ENCODE results near the gene SHKBP1. TPM values are rescaled to one million over a fixed set of nuclear protein-coding genes. Genes with fewer than 3 reads are reported as not detected.

SHKBP1 gene
- total RNA-seq, 1 experiment from 2014 or later = 85.5 TPM

GRCh38 chr19:40570313-40571004, 6.2 kb upstream of the SHKBP1 start:
- Histone ChIP-seq H3K27me3 (replicated peaks; ENCODE audit: insufficient read depth, low read depth, low read length, poor library complexity) (peaks cover 25% of the 10 kb centered on the region), H3K4me3 (ENCODE audit: low read depth, low read length, poor library complexity, severe bottlenecking) (peak overlapping the region; percentile 47), H3K36me3 (ENCODE audit: insufficient read depth, low read length, poor library complexity, severe bottlenecking) (no peaks in the 10 kb centered on the region), H3K4me1 (ENCODE audit: insufficient read depth, low read length, poor library complexity, severe bottlenecking) (peaks cover 5% of the 10 kb centered on the region), H3K9me3 (ENCODE audit: low read depth, low read length, poor library complexity, severe bottlenecking) (no peaks in the 10 kb centered on the region), H3K27ac (ENCODE audit: low read depth, low read length, poor library complexity, severe bottlenecking) (no peak overlapping the region)
- POLR2A ChIA-PET (ENCODE audit: low non-redundant PET) = interaction anchor here (0.5 to 0.6 kb wide), 3 partner anchors 35 to 224 kb away, joined by 3 to 5 read pairs (median 4); no protein-coding TSS in a partner anchor
- peak; percentile 100 for DNase-seq (ENCODE audit: low spot score)
- TF ChIP-seq EZH2 (IDR thresholded peaks at IDR 0.05; ENCODE audit: borderline replicate concordance, low read depth, low read length, poor library complexity, severe bottlenecking) (no peak), CTCF (conservative IDR thresholded peaks at IDR 0.05; ENCODE audit: low read depth, low read length) (peak; percentile 63)
- CTCF ChIA-PET = interaction anchor here (0.6 to 1.6 kb wide), 8 partner anchors 14 to 355 kb away, joined by 3 to 10 read pairs (median 4); no protein-coding TSS in a partner anchor
- intact Hi-C loops (cut with micrococcal nuclease; ENCODE audit: unreplicated experiment) = no loop called here
- BruUV-seq (replicated peaks) = no TSS peak

- ChIA-PET POLR2A (ENCODE audit: low non-redundant PET) (interaction anchor here (0.5 to 0.6 kb wide), 3 partner anchors 35 to 225 kb away, joined by 3 to 5 read pairs (median 4); no protein-coding TSS in a partner anchor), CTCF (interaction anchor here (0.6 to 1.6 kb wide), 6 partner anchors 15 to 266 kb away, joined by 3 to 10 read pairs (median 4); no protein-coding TSS in a partner anchor)
- Histone ChIP-seq H3K4me3 (ENCODE audit: low read depth, low read length, poor library complexity, severe bottlenecking) (no peak overlapping the region), H3K27me3 (replicated peaks; ENCODE audit: insufficient read depth, low read depth, low read length, poor library complexity) (peaks cover 21% of the 10 kb centered on the region), H3K27ac (ENCODE audit: low read depth, low read length, poor library complexity, severe bottlenecking) (no peak overlapping the region), H3K4me1 (ENCODE audit: insufficient read depth, low read length, poor library complexity, severe bottlenecking) (peaks cover 5% of the 10 kb centered on the region), H3K36me3 (ENCODE audit: insufficient read depth, low read length, poor library complexity, severe bottlenecking) (no peaks in the 10 kb centered on the region), H3K9me3 (ENCODE audit: low read depth, low read length, poor library complexity, severe bottlenecking) (no peaks in the 10 kb centered on the region)
- intact Hi-C loops (cut with micrococcal nuclease; ENCODE audit: unreplicated experiment) = no loop called here
- no peak for DNase-seq (ENCODE audit: low spot score)
- no TSS peak for BruUV-seq (replicated peaks)
- no peak for TF ChIP-seq EZH2 (IDR thresholded peaks at IDR 0.05; ENCODE audit: borderline replicate concordance, low read depth, low read length, poor library complexity, severe bottlenecking)
- TF ChIP-seq CTCF (conservative IDR thresholded peaks at IDR 0.05; ENCODE audit: low read depth, low read length) = no peak
Measured at GRCh38 chr19:40571005-40571318, 5.7 kb upstream of the SHKBP1 start.

GRCh38 chr19:40571831-40572495, 4.7 kb upstream of the SHKBP1 start:
- H3K9me3 ChIP-seq (ENCODE audit: low read depth, low read length, poor library complexity, severe bottlenecking) = no peaks in the 10 kb centered on the region
- intact Hi-C loops (cut with micrococcal nuclease; ENCODE audit: unreplicated experiment) = no loop called here
- ChIA-PET POLR2A (ENCODE audit: low non-redundant PET) (no interaction called here), CTCF (no interaction called here)
- no peaks in the 10 kb centered on the region for H3K36me3 ChIP-seq (ENCODE audit: insufficient read depth, low read length, poor library complexity, severe bottlenecking)
- no peak overlapping the region for H3K4me3 ChIP-seq (ENCODE audit: low read depth, low read length, poor library complexity, severe bottlenecking)
- H3K27me3 ChIP-seq (replicated peaks; ENCODE audit: insufficient read depth, low read depth, low read length, poor library complexity) = peaks cover 18% of the 10 kb centered on the region
- TF ChIP-seq CTCF (conservative IDR thresholded peaks at IDR 0.05; ENCODE audit: low read depth, low read length) = no peak
- no peak overlapping the region for H3K27ac ChIP-seq (ENCODE audit: low read depth, low read length, poor library complexity, severe bottlenecking)
- no TSS peak for BruUV-seq (replicated peaks)
- H3K4me1 ChIP-seq (ENCODE audit: insufficient read depth, low read length, poor library complexity, severe bottlenecking) = peaks cover 5% of the 10 kb centered on the region
- no peak for DNase-seq (ENCODE audit: low spot score)
